Activated CD4-positive, alpha-beta T cell treated with anti-CD3 and anti-CD28 coated beads, Interleukin-2, amount 10 ng/mL, durations not matched to agents 24 days and 14 days (primary cell): ENCODE results near the gene ALKBH4. TPM values are rescaled to one million over a fixed set of nuclear protein-coding genes. Genes with fewer than 3 reads are reported as not detected.
"Not testable (repeated sequence)": the region's sequence is repeated elsewhere in the genome, so short reads cannot be mapped to it uniquely, and the experiment has no call there.

Experiments used
- DNase-seq: peaks from one replicate; pipeline ENCODE4 v3.0.0; 2022
- H3K27ac Mint-ChIP-seq: one replicate; pipeline ENCODE4 v1.8.0; 2022; ENCODE audit warnings: mild to moderate bottlenecking, mixed read lengths
- H3K27me3 Mint-ChIP-seq: one replicate; pipeline ENCODE4 v1.8.0; 2022; ENCODE audit warnings: mixed read lengths
- H3K36me3 Mint-ChIP-seq: one replicate; pipeline ENCODE4 v1.8.0; 2022; ENCODE audit warnings: low read depth, mild to moderate bottlenecking, mixed read lengths
- H3K4me1 Mint-ChIP-seq: one replicate; pipeline ENCODE4 v1.8.0; 2021; ENCODE audit warnings: mixed read lengths
- H3K4me3 Mint-ChIP-seq: one replicate; pipeline ENCODE4 v1.8.0; 2022; ENCODE audit warnings: mild to moderate bottlenecking, moderate library complexity, mixed read lengths
- H3K9me3 Mint-ChIP-seq: one replicate; pipeline ENCODE4 v1.8.0; 2021; ENCODE audit warnings: mixed read lengths
- intact Hi-C: fragments of 100-400 bp; cut with micrococcal nuclease; formaldehyde crosslinking; loops from one replicate; pipeline ENCODE4 v1.15.1; 2023
- total RNA-seq: library from RNA; stranded (reverse); gene quantifications from 2 replicates; pipeline ENCODE4 v1.2.3, GENCODE V29; 2022

The ALKBH4 gene, protein sequence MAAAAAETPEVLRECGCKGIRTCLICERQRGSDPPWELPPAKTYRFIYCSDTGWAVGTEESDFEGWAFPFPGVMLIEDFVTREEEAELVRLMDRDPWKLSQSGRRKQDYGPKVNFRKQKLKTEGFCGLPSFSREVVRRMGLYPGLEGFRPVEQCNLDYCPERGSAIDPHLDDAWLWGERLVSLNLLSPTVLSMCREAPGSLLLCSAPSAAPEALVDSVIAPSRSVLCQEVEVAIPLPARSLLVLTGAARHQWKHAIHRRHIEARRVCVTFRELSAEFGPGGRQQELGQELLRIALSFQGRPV
- total RNA-seq = 9.9 and 10.9 TPM in 2 replicates

DNA sequence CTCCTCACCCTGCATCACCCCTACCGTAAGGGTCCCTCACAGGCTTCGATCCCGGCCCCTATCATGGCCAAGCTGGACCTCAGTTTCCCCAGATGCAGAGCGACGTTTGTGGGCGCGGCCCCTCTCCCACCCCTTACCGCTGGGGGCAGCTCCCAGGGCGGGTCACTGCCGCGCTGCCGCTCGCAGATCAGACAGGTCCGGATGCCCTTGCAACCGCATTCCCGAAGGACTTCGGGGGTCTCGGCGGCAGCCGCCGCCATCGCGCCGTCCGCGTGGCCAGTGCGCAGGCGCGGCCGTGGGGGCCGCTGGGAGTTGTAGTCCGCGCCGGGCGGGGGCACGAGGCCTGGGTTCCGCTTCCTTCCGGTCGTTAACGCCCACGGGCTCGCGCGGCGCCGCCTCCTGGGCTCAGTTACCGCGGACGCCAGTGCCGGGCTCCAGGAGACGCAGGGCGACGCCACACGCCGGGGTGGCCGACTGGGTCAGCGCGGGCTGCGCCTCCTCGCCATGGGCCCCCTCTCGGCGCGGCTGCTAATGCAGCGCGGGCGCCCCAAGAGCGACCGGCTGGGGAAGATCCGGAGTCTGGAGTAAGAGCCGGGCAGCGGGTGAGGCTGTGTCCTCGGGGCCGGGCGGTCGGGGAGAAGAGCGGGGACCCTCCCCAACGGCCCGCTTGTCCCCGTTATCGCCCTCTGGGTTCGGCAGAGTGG is at the start of gene ALKBH4, which contains the start of gene LRWD1:
ALKBH4 (minus strand) TSS at position 287 of the 704 bp plus-strand sequence; CDS start at position 260, 27 bp downstream.
LRWD1 (plus strand) TSS at position 408 of the 704 bp plus-strand sequence; CDS start at position 505, 97 bp downstream.
- H3K9me3 Mint-ChIP-seq = no peaks in the 10 kb centered on the region
- H3K27me3 Mint-ChIP-seq = no peaks in the 10 kb centered on the region
- H3K4me3 Mint-ChIP-seq = peak within 1 kb of the TSS; percentile 95
- intact Hi-C loops = loop anchor here (1.0 to 10.0 kb wide), 4 partner anchors 38 to 180 kb away; partner anchors contain the start of genes PRKRIP1 and SH2B2
- H3K4me1 Mint-ChIP-seq = peaks cover 24% of the 10 kb centered on the region
- peak within 1 kb of the TSS; percentile 85 for H3K27ac Mint-ChIP-seq
- peak; percentile 99 for DNase-seq
- H3K36me3 Mint-ChIP-seq = peaks cover 5% of the 10 kb centered on the region

DNA sequence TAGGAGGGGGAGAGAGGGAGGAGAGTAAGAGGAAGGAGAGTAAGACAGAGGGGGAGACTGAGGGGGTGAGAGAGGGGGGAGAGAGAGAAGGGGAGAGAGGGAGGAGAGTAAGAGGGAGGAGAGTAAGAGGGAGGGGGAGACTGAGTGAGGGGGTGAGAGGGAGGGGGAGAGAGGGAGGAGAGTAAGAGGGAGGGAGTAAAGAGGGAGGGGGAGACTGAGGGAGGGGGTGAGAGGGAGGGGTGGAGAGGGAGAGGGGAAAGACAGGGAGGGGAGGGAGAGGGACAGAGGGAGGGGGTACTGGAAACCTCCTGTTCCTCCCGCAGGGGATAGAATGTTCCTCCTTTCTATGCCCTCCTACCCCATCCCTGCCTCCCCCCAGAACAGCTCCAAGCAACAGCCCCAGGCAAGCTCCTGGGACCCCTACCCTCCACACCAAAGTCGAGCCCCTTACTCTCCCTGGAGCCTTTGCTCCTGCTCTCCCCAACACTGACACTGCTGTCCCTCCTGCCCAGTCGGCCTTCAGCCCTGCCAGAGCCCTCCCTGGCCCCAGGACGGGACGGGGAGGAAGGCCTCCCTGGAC is 48.1 kb upstream of the ALKBH4 start:
- peak overlapping the region; percentile 7 for H3K4me3 Mint-ChIP-seq
- intact Hi-C loops, H3K36me3 Mint-ChIP-seq, H3K9me3 Mint-ChIP-seq, H3K27me3 Mint-ChIP-seq, H3K4me1 Mint-ChIP-seq, H3K27ac Mint-ChIP-seq: not testable (repeated sequence)
- peak; percentile 56 for DNase-seq

DNA sequence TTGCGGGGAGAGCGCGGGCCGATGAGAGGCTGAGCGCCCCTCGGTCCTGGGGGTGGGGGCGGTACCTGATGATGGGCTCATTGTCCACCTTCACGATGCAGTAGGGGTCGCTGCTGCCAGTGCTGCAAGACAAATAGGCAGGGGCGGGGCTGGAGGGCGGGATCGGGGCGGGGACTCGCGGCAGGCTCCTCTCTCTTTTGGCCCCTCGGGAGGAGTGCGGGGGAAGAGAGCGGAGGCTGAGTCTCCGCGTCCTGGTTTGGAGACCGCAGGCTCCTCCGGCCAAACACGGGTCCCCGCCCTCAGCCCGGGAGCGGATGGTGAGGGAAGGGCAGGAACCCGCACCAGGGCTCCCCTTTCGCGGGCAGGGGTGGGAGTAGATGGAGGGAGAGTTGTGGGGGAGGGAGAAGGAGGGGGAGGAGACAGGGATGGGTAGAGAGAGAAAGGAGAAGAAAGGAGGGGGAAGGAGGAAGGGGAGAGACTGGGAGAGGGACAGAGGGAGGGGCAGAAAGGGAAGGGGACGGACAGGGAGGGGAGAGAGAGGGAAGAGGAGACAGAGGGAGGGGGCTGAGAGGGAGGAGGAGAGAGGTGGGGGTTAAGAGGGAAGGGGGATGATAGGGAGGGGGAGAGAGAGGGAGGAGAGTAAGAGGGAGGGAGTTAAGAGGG is 47.3 kb upstream of the ALKBH4 start:
- H3K4me1 Mint-ChIP-seq, H3K9me3 Mint-ChIP-seq, H3K27me3 Mint-ChIP-seq, H3K27ac Mint-ChIP-seq, H3K36me3 Mint-ChIP-seq, H3K4me3 Mint-ChIP-seq, intact Hi-C loops, DNase-seq: not testable (repeated sequence)

DNA sequence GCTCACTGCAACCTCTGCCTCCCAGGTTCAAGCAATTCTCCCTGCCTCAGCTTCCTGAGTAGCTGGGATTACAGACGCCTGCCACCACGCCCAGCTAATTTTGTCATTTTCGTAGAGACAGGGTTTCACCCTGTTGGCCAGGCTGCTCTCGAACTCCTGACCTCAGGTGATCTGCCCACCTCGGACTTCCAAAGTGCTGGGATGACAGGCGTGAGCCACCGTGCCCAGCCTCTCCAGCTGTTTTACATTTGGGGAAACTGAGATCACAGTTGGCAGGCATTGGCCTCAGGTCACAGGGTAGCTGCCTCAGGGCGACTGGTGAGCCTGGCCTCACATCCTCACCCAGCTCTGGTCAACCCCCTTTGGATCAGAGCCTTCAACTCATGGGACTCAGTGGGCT is 45.9 kb upstream of the ALKBH4 start:
- H3K4me1 Mint-ChIP-seq, H3K27ac Mint-ChIP-seq, H3K27me3 Mint-ChIP-seq, H3K4me3 Mint-ChIP-seq, H3K9me3 Mint-ChIP-seq, intact Hi-C loops, H3K36me3 Mint-ChIP-seq: not testable (repeated sequence)
- DNase-seq = peak; percentile 52

DNA sequence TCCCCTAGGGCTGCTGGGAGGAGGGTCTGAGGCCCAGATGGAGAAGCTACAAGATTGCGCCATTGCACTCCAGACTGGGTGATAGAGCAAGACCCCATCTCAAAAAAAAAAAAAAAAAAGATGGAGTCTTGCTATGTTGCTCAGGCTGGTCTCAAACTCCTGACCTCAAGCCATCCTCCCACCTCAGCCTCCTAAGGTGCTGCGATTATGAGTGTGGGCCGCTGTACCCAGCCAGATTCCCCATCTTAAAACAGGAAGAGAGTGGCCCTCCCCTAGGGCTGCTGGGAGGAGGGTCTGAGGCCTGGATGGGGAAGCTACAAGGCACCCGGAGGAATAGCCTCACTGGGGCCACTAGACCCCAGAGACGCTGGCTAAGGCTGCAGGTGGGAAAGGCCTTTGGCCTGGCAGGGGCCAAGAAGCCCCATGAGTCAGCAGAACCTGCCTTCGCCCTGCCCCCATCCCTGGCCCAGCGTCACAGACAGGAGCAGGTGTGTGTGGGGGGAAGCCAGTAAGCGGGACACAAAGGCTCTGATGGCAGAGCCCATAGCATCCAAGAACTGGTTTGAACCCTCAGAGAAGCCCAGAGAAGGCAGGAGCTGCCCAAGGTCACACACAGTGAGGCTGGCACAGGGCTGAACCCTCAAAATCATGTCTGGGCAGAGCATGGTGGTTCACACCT is 42.9 kb upstream of the ALKBH4 start:
- DNase-seq = peak; percentile 45
- H3K27me3 Mint-ChIP-seq, H3K4me3 Mint-ChIP-seq, intact Hi-C loops, H3K36me3 Mint-ChIP-seq, H3K27ac Mint-ChIP-seq, H3K4me1 Mint-ChIP-seq, H3K9me3 Mint-ChIP-seq: not testable (repeated sequence)

DNA sequence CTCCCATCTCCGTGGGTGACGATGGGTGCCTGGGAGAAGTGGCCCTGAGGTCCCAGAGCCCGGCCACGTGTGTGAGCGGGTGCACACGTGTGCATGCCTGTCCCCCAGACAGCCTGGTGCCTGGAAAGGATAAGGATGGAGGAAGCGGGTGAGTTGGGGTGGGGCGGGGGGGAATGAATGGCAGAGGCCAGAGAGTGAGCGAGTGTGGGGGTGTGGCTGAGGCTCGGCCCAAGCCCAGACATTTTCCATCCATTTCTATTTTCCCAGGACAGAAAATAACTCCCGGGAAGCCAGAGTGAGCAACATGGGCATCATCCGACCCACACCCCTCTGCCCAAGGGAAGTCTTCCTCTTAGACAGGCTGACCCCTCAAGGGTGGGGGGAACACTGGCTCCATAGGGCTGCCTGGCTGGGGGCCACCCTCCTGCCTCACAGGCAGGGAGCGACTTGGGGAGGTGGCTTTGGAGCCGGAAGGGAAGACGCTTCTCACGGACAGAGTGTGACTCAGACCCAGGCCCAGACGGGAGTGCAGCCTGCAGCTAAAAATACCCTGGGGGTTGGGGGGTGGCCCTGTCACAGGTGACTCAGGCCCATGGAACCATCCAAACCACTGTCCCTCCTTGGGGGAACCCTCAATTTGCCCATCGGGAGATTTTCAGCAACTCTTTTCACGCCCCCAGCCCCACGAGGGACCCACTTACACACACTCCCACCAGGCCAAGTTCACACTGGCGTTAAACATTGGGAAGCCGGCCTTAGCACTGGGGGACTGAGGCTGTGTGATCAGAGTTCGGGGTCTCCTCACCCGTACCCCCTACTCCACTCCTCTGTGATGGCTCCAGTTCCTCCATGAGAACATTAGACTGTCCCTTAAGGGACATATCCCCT is 40.9 kb upstream of the ALKBH4 start:
- H3K27me3 Mint-ChIP-seq, H3K4me3 Mint-ChIP-seq, H3K36me3 Mint-ChIP-seq, DNase-seq, H3K4me1 Mint-ChIP-seq, intact Hi-C loops, H3K9me3 Mint-ChIP-seq, H3K27ac Mint-ChIP-seq: not testable (repeated sequence)

DNA sequence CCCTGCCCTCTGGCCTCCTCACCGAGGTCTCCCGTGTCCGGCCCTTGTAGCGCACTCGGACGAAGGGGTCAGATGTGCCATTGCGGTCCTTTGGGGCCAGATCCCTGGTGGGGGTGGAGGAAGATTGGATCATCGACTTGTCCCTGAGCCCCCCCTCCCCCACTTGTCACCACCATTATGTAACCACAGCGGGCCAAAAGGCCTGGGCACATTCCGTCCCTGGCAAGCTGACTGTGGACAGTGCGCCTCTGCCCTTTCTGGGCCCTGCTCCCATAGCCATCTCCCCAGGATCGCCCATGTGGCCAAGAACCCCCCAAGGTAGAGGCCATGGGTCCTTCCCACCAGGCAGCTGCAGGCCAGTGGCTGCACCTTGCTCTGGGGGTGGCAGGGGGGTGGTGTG is 38.5 kb upstream of the ALKBH4 start:
- H3K4me1 Mint-ChIP-seq, intact Hi-C loops, H3K9me3 Mint-ChIP-seq, H3K4me3 Mint-ChIP-seq, H3K27ac Mint-ChIP-seq, DNase-seq, H3K36me3 Mint-ChIP-seq, H3K27me3 Mint-ChIP-seq: not testable (repeated sequence)

DNA sequence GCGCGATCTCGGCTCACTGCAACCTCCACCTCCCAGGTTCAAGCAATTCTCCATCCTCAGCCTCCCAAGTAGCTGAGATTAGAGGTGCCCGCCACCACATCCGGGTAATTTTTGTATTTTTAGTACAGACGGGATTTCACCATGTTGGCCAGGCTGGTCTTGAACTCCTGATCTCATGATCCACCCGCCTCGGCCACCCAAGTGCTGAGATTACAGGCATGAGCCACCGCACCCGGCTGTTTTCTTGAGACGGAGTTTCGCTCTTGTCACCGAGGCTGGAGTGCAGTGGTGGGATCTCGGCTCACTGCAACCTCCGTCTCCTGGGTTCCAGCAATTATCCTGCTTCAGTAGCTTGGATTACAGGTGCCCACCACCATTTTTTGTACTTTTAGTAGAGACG is 33.7 kb upstream of the ALKBH4 start:
- H3K4me3 Mint-ChIP-seq, H3K27me3 Mint-ChIP-seq, DNase-seq, H3K36me3 Mint-ChIP-seq, H3K4me1 Mint-ChIP-seq, intact Hi-C loops, H3K27ac Mint-ChIP-seq, H3K9me3 Mint-ChIP-seq: not testable (repeated sequence)

DNA sequence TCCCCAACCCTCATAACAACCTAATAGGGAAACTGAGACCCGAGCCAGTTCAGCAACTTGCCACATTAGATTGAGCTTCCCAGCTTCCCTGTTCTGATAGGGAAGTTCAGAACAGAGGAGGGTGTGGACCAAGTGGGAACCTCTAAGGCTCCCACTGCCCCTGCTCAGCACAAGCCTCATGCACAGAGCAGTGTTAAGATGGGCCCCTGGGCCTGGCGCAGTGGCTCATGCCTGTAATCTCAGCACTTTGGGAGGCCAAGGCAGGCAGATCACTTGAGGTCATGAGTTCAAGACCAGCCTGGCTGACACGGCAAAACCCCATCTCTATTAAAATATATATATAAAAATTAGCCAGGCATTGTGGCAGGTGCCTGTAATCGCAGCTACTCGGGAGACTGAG is 32.6 kb upstream of the ALKBH4 start:
- H3K27me3 Mint-ChIP-seq, H3K36me3 Mint-ChIP-seq, intact Hi-C loops, H3K4me3 Mint-ChIP-seq, H3K27ac Mint-ChIP-seq, H3K9me3 Mint-ChIP-seq, H3K4me1 Mint-ChIP-seq: not testable (repeated sequence)
- peak; percentile 56 for DNase-seq

DNA sequence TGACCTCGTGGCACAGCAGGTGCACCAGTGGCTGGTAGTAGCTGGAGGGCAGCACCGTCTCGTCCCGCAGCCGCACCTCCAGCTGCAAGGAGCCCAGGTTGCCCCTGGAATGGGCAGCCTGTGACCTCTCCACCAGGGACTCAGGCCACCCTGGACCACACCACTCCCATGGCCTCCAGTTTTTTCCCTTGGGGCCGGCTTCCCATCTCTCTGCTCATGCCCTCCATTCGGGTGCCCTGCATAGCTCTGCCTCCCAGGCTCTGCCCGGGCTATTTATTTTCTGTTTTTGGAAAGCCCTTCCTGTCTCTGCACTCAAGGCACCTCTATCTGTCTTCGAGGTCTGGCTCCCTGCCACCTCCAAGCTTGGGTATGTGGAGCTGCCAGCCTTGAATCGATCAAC is 32.2 kb upstream of the ALKBH4 start:
- not testable (repeated sequence) for H3K9me3 Mint-ChIP-seq

DNA sequence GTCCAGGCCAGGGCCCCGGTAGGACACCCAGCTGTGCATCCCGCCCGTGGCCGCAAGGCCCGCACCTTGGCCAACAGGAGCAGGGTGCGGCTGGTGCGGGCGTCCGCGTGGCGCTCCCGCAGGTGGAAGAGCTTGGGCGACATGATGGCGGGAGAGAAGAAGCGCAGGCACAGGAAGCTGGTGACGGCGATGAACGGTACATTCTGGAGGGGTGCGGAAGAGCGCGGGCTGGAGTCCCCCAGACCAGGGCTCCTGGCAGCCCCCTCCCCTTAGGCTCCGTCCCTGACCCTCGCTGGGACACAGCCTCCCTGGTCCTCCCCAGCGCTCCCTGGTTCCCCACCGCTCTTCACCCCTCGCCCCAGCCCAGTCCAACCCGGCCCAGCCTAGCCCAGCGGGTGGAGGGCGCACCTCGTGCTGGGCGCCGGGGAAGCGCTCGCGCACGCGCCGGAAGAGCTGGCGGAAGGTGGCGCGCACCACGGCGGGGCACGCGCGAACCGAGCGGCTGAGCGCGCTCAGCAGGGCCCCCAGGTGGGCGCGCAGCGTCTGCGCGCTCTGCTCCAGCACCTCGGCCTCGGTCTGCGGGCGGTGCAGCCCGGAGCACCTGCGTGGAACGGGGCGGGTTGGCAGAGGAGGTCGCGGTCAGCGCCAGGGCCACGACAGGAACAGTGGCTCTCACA is 29.9 kb upstream of the ALKBH4 start:
- H3K27me3 Mint-ChIP-seq, H3K36me3 Mint-ChIP-seq, DNase-seq, intact Hi-C loops, H3K4me3 Mint-ChIP-seq, H3K9me3 Mint-ChIP-seq, H3K4me1 Mint-ChIP-seq, H3K27ac Mint-ChIP-seq: not testable (repeated sequence)

More for the DNA sequence above, 32.2 kb upstream of the ALKBH4 start:
- DNase-seq, H3K36me3 Mint-ChIP-seq, H3K27me3 Mint-ChIP-seq, H3K4me3 Mint-ChIP-seq, H3K4me1 Mint-ChIP-seq, intact Hi-C loops, H3K27ac Mint-ChIP-seq: not testable (repeated sequence)

DNA sequence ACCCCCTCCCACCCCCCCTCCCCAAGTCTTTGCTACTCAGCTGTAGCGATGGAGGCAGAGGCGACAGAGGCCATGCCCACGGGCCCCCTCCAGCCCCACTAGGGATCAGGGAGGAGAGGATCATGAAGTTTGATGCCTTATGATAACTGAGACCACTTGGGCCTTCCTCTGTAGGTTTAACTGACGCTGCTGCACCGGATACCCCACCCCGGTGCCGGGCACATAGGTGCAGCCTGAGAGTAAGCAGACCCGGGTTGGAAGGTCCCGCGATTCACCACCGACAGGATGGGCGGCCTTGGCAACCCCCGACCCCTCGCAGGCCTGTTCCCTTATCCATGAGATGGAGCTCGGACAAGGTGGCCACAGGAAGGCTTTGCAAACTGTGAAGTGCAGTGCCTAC is 29.4 kb upstream of the ALKBH4 start:
- H3K27ac Mint-ChIP-seq, H3K4me3 Mint-ChIP-seq, intact Hi-C loops, H3K27me3 Mint-ChIP-seq, H3K9me3 Mint-ChIP-seq, H3K36me3 Mint-ChIP-seq, H3K4me1 Mint-ChIP-seq: not testable (repeated sequence)
- DNase-seq = peak; percentile 71
